ENCODE data around the gene NTSR2. TPM values are rescaled to one million over a fixed set of nuclear protein-coding genes. Genes with fewer than 3 reads are reported as not detected.

Gene NTSR2
- total and polyA plus RNA-seq, 8 donors = not detected

GRCh38 chr2:11629215-11629614 is 40.8 kb downstream of the NTSR2 start:
- Histone ChIP-seq H3K27me3 (no peaks in the 10 kb centered on the region), H3K9me3 (peaks cover 0 to 12% (median 5%) of the 10 kb centered on the region in 4 donors), H3K27ac (no peak overlapping the region), H3K36me3 (peaks cover 0 to 42% (median 17%) of the 10 kb centered on the region in 4 donors), H3K4me1 (no peaks in the 10 kb centered on the region), H3K4me3 (no peak overlapping the region)
- whole genome bisulfite sequencing, 5 donors = 82 to 88% (median 86%) methylated on average over 11 of the region's 11 CpGs
- TF ChIP-seq POLR2A (IDR thresholded peaks at IDR 0.05) (no peak), POLR2AphosphoS5 (IDR thresholded peaks at IDR 0.05) (no peak), CTCF (IDR thresholded peaks at IDR 0.05) (no peak), EP300 (IDR thresholded peaks at IDR 0.05) (no peak)
- intact Hi-C loops (cut with DNase I; ENCODE audit: low total_unique reads) = no loop called here
- no peak for DNase-seq

GRCh38 chr2:11628675-11629074 is 41.3 kb downstream of the NTSR2 start:
- Histone ChIP-seq H3K4me3 (no peak overlapping the region), H3K27ac (no peak overlapping the region), H3K9me3 (peaks cover 0 to 12% (median 5%) of the 10 kb centered on the region in 4 donors), H3K4me1 (no peaks in the 10 kb centered on the region), H3K27me3 (no peaks in the 10 kb centered on the region), H3K36me3 (peaks cover 0 to 37% (median 14%) of the 10 kb centered on the region in 4 donors)
- 79 to 86% (median 85%) methylated on average over 8 to 9 of the region's 9 CpGs for WGBS, 5 donors
- DNase-seq = no peak
- intact Hi-C loops (cut with DNase I; ENCODE audit: low total_unique reads) = no loop called here
- TF ChIP-seq POLR2A (IDR thresholded peaks at IDR 0.05) = no peak
- no peak for TF ChIP-seq POLR2AphosphoS5 (IDR thresholded peaks at IDR 0.05)
- no peak for TF ChIP-seq CTCF (IDR thresholded peaks at IDR 0.05)
- TF ChIP-seq EP300 (IDR thresholded peaks at IDR 0.05) = no peak

GRCh38 chr2:11625671-11626070 is 44.3 kb downstream of the NTSR2 start:
- no peaks in the 10 kb centered on the region for H3K27me3 ChIP-seq
- 79 to 88% (median 84%) methylated on average over 10 of the region's 10 CpGs for WGBS, 5 donors
- H3K4me3 ChIP-seq = no peak overlapping the region
- H3K27ac ChIP-seq = no peak overlapping the region
- TF ChIP-seq POLR2AphosphoS5 (IDR thresholded peaks at IDR 0.05) = no peak
- no peak for TF ChIP-seq EP300 (IDR thresholded peaks at IDR 0.05)
- TF ChIP-seq POLR2A (IDR thresholded peaks at IDR 0.05) = no peak
- TF ChIP-seq CTCF (IDR thresholded peaks at IDR 0.05) = no peak
- DNase-seq = no peak
- intact Hi-C loops (cut with DNase I; ENCODE audit: low total_unique reads) = no loop called here
- no peaks in the 10 kb centered on the region for H3K4me1 ChIP-seq
- H3K9me3 ChIP-seq = peaks cover 0 to 12% (median 5%) of the 10 kb centered on the region in 4 donors
- H3K36me3 ChIP-seq = peaks cover 0 to 25% (median 14%) of the 10 kb centered on the region in 4 donors

DNA sequence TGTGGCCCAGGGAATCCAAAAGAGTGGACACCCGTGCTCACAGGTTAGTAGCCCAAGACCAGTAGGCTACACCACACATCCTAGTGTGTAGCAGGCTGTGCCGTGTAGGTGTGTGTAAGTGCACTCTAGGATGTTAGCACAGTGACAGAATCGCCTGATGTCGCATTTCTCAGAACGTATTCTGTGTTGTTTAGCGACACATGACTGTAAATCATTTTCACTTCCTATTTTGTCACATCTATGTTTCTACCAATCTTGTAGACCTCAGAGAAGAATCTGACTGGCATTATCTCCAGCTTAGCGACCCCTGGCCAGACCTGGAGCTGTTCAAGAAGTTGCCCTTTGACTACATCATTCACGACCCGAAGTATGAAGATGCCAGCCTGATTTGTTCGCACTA is 45.1 kb downstream of the NTSR2 start:
- Histone ChIP-seq H3K4me1 (no peaks in the 10 kb centered on the region), H3K9me3 (peaks cover 0 to 12% (median 5%) of the 10 kb centered on the region in 4 donors), H3K36me3 (peaks cover 0 to 25% (median 13%) of the 10 kb centered on the region in 4 donors), H3K27ac (no peak overlapping the region), H3K4me3 (no peak overlapping the region), H3K27me3 (no peaks in the 10 kb centered on the region)
- no peak for DNase-seq
- intact Hi-C loops (cut with DNase I; ENCODE audit: low total_unique reads) = no loop called here
- TF ChIP-seq CTCF (IDR thresholded peaks at IDR 0.05) = no peak
- no peak for TF ChIP-seq POLR2A (IDR thresholded peaks at IDR 0.05)
- TF ChIP-seq POLR2AphosphoS5 (IDR thresholded peaks at IDR 0.05) = no peak
- no peak for TF ChIP-seq EP300 (IDR thresholded peaks at IDR 0.05)
- WGBS, 5 donors = 85 to 95% (median 92%) methylated on average over 10 of the region's 10 CpGs
